ENCODE measurements around the gene CACUL1. TPM values are rescaled to one million over a fixed set of nuclear protein-coding genes. Genes with fewer than 3 reads are reported as not detected.

Gene CACUL1
- total and polyA plus RNA-seq, 4 experiments from 2014 or later = 14.9 to 32.3 (median 31.3) TPM

- Histone ChIP-seq H3K36me3 (ENCODE audit: insufficient read depth, low read length) (no peaks in the 10 kb centered on the region), H3K9me3 (ENCODE audit: control insufficient read depth in 1 of 2, low read length in 2 of 2) (no peaks in the 10 kb centered on the region), H3K27me3 (ENCODE audit: insufficient read depth, low read length) (no peaks in the 10 kb centered on the region), H3K4me1 (ENCODE audit: insufficient read depth, low read length) (peaks cover 22% of the 10 kb centered on the region), H3K27ac (ENCODE audit: low read depth, low read length) (no peak overlapping the region), H3K4me3 (ENCODE audit: low read length in 2 of 2) (no peak overlapping the region)
- POLR2A ChIA-PET (ENCODE audit: partially characterized antibody) = interaction anchor here (1.2 kb wide), 1 partner anchor 29 kb away, joined by 3 read pairs; the partner anchor contains the start of gene CACUL1
- Mint-ChIP-seq H3K4me3 (no peak overlapping the region), H3K4me1 (peaks cover 19 to 28% (median 26%) of the 10 kb centered on the region in 4 donors), H3K27me3 (no peaks in the 10 kb centered on the region), H3K36me3 (peaks cover 14 to 15% of the 10 kb centered on the region in 2 donors), H3K9me3 (no peaks in the 10 kb centered on the region), H3K27ac (peak overlapping the region in 2 of 7 donors; percentile 22 to 28)
- DNase-seq = no peak
- intact Hi-C loops (cut with micrococcal nuclease) = no loop called here
- CTCF ChIA-PET (ENCODE audit: partially characterized antibody) = interaction anchor here (1.2 kb wide), 2 partner anchors 130 to 157 kb away, joined by 3 to 5 read pairs; partner anchors contain the start of gene PRLHR
These were observed 28.8 kb downstream of the CACUL1 start for GRCh38 chr10:118725886-118726500.

DNA sequence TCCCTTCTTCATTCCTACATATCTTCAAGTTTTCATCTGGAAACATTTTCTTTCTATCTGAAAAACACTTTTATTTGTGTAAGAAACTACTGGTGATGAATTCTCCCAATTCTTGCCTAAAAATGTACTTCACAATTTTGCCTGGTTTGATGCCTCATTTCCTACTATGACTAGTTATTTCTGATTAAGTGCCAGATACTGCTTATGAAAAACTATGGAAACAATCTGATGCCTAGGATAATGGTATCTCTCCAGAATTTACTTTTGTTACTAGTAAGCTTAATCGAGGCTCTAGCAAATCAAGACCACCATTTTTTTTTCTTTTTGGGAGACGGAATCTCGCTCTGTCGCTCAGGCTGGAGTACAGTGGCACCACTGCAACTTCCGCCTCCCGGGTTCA is 31.3 kb downstream of the CACUL1 start:
- H3K27me3 Mint-ChIP-seq = no peaks in the 10 kb centered on the region
- POLR2A ChIA-PET (ENCODE audit: partially characterized antibody) = no interaction called here
- no peaks in the 10 kb centered on the region for H3K9me3 Mint-ChIP-seq

GRCh38 chr10:118721539-118721876 is 33.3 kb downstream of the CACUL1 start:
- ChIA-PET POLR2A (ENCODE audit: partially characterized antibody) (interaction anchor here (0.6 kb wide), 1 partner anchor 1176 kb away, joined by 3 read pairs; no protein-coding TSS in a partner anchor), CTCF (ENCODE audit: partially characterized antibody) (interaction anchor here (0.7 to 3.6 kb wide), 11 partner anchors 18 to 153 kb away, joined by 3 to 171 read pairs (median 5); partner anchors contain the start of gene PRLHR)
- intact Hi-C loops (cut with micrococcal nuclease) = loop anchor here (1.0 to 2.0 kb wide), 5 partner anchors 23 to 153 kb away; no protein-coding TSS in a partner anchor
- Mint-ChIP-seq H3K27ac (no peak overlapping the region), H3K27me3 (no peaks in the 10 kb centered on the region), H3K9me3 (no peaks in the 10 kb centered on the region), H3K36me3 (peaks cover 12 to 14% of the 10 kb centered on the region in 2 donors), H3K4me3 (no peak overlapping the region), H3K4me1 (peaks cover 0 to 11% (median 7%) of the 10 kb centered on the region in 4 donors)
- no peak overlapping the region for H3K4me3 ChIP-seq (ENCODE audit: low read length in 2 of 2)
- no peak overlapping the region for H3K27ac ChIP-seq (ENCODE audit: low read depth, low read length)
- H3K36me3 ChIP-seq (ENCODE audit: insufficient read depth, low read length) = no peaks in the 10 kb centered on the region
- no peak for DNase-seq
- no peaks in the 10 kb centered on the region for H3K27me3 ChIP-seq (ENCODE audit: insufficient read depth, low read length)
- H3K4me1 ChIP-seq (ENCODE audit: insufficient read depth, low read length) = peaks cover 5% of the 10 kb centered on the region
- no peaks in the 10 kb centered on the region for H3K9me3 ChIP-seq (ENCODE audit: control insufficient read depth in 1 of 2, low read length in 2 of 2)

More for the DNA sequence above, 31.3 kb downstream of the CACUL1 start:
- peak overlapping the region in 2 of 7 donors; percentile 37 to 56 for H3K27ac Mint-ChIP-seq
- no peaks in the 10 kb centered on the region for H3K36me3 ChIP-seq (ENCODE audit: insufficient read depth, low read length)
- peaks cover 5% of the 10 kb centered on the region for H3K4me1 ChIP-seq (ENCODE audit: insufficient read depth, low read length)
- no peak overlapping the region for H3K4me3 Mint-ChIP-seq
- DNase-seq = no peak
- peaks cover 15 to 17% of the 10 kb centered on the region in 2 donors for H3K36me3 Mint-ChIP-seq
- no peak overlapping the region for H3K27ac ChIP-seq (ENCODE audit: low read depth, low read length)
- CTCF ChIA-PET (ENCODE audit: partially characterized antibody) = interaction anchor here (0.6 to 3.4 kb wide), 4 partner anchors 9 to 155 kb away, joined by 3 to 29 read pairs (median 6); no protein-coding TSS in a partner anchor
- H3K4me3 ChIP-seq (ENCODE audit: low read length in 2 of 2) = no peak overlapping the region
- intact Hi-C loops (cut with micrococcal nuclease) = no loop called here
- peaks cover 3 to 11% (median 9%) of the 10 kb centered on the region in 4 donors for H3K4me1 Mint-ChIP-seq
- H3K9me3 ChIP-seq (ENCODE audit: control insufficient read depth in 1 of 2, low read length in 2 of 2) = no peaks in the 10 kb centered on the region
- H3K27me3 ChIP-seq (ENCODE audit: insufficient read depth, low read length) = no peaks in the 10 kb centered on the region

DNA sequence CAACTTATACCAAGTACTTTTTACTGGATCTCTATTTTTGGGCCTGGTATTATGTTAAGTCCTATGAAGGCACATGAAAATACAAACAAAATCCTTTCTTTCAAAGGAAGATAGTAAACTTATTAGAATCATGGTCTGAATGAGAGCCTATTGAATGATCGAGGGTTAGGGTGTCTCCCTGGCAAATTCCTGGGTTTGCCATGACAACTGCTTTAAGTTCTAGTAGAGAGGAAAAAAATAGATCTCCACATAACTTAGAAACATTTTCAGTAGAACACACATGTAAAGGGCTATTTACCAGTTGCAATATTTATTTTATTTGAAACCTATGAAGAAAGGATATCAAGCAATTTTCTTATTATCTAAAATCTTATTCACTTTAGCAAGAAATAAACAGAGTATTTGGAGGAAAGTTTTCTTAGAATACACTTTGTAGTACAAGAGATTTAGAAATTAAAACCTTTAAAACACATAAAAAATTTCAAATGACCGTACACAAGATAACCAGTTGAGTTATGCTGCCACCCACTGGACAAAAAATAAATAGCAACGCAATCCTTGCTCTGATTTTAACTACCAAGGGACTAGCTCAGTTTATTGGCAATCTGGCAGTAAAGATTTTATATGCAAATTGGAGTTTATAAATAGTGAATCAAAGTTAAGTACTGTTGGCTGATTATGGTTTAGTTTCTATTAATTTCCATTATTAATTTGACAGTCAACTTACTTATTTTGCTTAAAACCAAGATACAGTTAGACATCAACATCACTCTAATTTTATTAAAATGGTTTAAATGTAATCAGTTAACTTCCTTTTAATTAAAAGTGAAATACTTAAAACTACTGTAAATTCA is 33.9 kb downstream of the CACUL1 start:
- H3K27me3 ChIP-seq (ENCODE audit: insufficient read depth, low read length) = no peaks in the 10 kb centered on the region
- intact Hi-C loops (cut with micrococcal nuclease) = loop anchor here (1.0 to 2.0 kb wide), 5 partner anchors 22 to 153 kb away; no protein-coding TSS in a partner anchor
- H3K27me3 Mint-ChIP-seq = no peaks in the 10 kb centered on the region
- ChIA-PET CTCF (ENCODE audit: partially characterized antibody) (interaction anchor here (0.7 to 3.6 kb wide), 19 partner anchors 8 to 153 kb away, joined by 3 to 171 read pairs (median 4); partner anchors contain the start of genes CACUL1 and PRLHR), POLR2A (ENCODE audit: partially characterized antibody) (no interaction called here)
- H3K4me3 Mint-ChIP-seq = no peak overlapping the region
- H3K9me3 Mint-ChIP-seq = no peaks in the 10 kb centered on the region
- peak; percentile 49 to 63 (median 60) for DNase-seq
- H3K4me3 ChIP-seq (ENCODE audit: low read length in 2 of 2) = no peak overlapping the region
- peaks cover 5% of the 10 kb centered on the region for H3K4me1 ChIP-seq (ENCODE audit: insufficient read depth, low read length)
- H3K36me3 ChIP-seq (ENCODE audit: insufficient read depth, low read length) = no peaks in the 10 kb centered on the region
- no peak overlapping the region for H3K27ac ChIP-seq (ENCODE audit: low read depth, low read length)
- peaks cover 0 to 11% (median 4%) of the 10 kb centered on the region in 4 donors for H3K4me1 Mint-ChIP-seq
- H3K9me3 ChIP-seq (ENCODE audit: control insufficient read depth in 1 of 2, low read length in 2 of 2) = no peaks in the 10 kb centered on the region
- H3K27ac Mint-ChIP-seq = no peak overlapping the region
- H3K36me3 Mint-ChIP-seq = peaks cover 6 to 9% of the 10 kb centered on the region in 2 donors

GRCh38 chr10:118714366-118714765 is 40.4 kb downstream of the CACUL1 start:
- H3K9me3 Mint-ChIP-seq = no peaks in the 10 kb centered on the region
- H3K4me3 ChIP-seq (ENCODE audit: low read length in 2 of 2) = no peak overlapping the region
- H3K4me1 ChIP-seq (ENCODE audit: insufficient read depth, low read length) = no peaks in the 10 kb centered on the region
- peaks cover 0 to 11% (median 7%) of the 10 kb centered on the region in 4 donors for H3K4me1 Mint-ChIP-seq
- no peaks in the 10 kb centered on the region for H3K27me3 Mint-ChIP-seq
- H3K27ac Mint-ChIP-seq = no peak overlapping the region
- no peak overlapping the region for H3K4me3 Mint-ChIP-seq
- CTCF ChIA-PET (ENCODE audit: partially characterized antibody) = no interaction called here
- intact Hi-C loops (cut with micrococcal nuclease) = no loop called here
- H3K36me3 ChIP-seq (ENCODE audit: insufficient read depth, low read length) = no peaks in the 10 kb centered on the region
- POLR2A ChIA-PET (ENCODE audit: partially characterized antibody) = no interaction called here
- no peaks in the 10 kb centered on the region for H3K9me3 ChIP-seq (ENCODE audit: control insufficient read depth in 1 of 2, low read length in 2 of 2)
- no peaks in the 10 kb centered on the region for H3K27me3 ChIP-seq (ENCODE audit: insufficient read depth, low read length)
- peaks cover 3 to 7% of the 10 kb centered on the region in 2 donors for H3K36me3 Mint-ChIP-seq
- no peak for DNase-seq
- H3K27ac ChIP-seq (ENCODE audit: low read depth, low read length) = no peak overlapping the region

GRCh38 chr10:118712930-118713634 is 41.7 kb downstream of the CACUL1 start:
- Mint-ChIP-seq H3K9me3 (no peaks in the 10 kb centered on the region), H3K27me3 (no peaks in the 10 kb centered on the region), H3K36me3 (peaks cover 3 to 4% of the 10 kb centered on the region in 2 donors), H3K27ac (no peak overlapping the region), H3K4me1 (peaks cover 0 to 6% (median 4%) of the 10 kb centered on the region in 4 donors), H3K4me3 (no peak overlapping the region)
- POLR2A ChIA-PET (ENCODE audit: partially characterized antibody) = no interaction called here
- Histone ChIP-seq H3K27ac (ENCODE audit: low read depth, low read length) (no peak overlapping the region), H3K4me3 (ENCODE audit: low read length in 2 of 2) (no peak overlapping the region), H3K4me1 (ENCODE audit: insufficient read depth, low read length) (no peaks in the 10 kb centered on the region), H3K9me3 (ENCODE audit: control insufficient read depth in 1 of 2, low read length in 2 of 2) (no peaks in the 10 kb centered on the region), H3K36me3 (ENCODE audit: insufficient read depth, low read length) (no peaks in the 10 kb centered on the region), H3K27me3 (ENCODE audit: insufficient read depth, low read length) (no peaks in the 10 kb centered on the region)
- CTCF ChIA-PET (ENCODE audit: partially characterized antibody) = interaction anchor here (1.6 to 2.4 kb wide), 3 partner anchors 14 to 144 kb away, joined by 4 to 6 read pairs (median 5); no protein-coding TSS in a partner anchor
- intact Hi-C loops (cut with micrococcal nuclease) = no loop called here
- no peak for DNase-seq
